NCI-H1694 treated with DMSO at 0.1 percent for 48 hours (cell line): ENCODE measurements around the gene MAP7.
A peak's percentile ranks its signal among the peaks of the same experiment; 100 is the strongest.

Source experiments
- DNase-seq: peaks from one replicate; lab custom pipeline; 2025; lab: John Stamatoyannopoulos, UW

Gene MAP7

DNA sequence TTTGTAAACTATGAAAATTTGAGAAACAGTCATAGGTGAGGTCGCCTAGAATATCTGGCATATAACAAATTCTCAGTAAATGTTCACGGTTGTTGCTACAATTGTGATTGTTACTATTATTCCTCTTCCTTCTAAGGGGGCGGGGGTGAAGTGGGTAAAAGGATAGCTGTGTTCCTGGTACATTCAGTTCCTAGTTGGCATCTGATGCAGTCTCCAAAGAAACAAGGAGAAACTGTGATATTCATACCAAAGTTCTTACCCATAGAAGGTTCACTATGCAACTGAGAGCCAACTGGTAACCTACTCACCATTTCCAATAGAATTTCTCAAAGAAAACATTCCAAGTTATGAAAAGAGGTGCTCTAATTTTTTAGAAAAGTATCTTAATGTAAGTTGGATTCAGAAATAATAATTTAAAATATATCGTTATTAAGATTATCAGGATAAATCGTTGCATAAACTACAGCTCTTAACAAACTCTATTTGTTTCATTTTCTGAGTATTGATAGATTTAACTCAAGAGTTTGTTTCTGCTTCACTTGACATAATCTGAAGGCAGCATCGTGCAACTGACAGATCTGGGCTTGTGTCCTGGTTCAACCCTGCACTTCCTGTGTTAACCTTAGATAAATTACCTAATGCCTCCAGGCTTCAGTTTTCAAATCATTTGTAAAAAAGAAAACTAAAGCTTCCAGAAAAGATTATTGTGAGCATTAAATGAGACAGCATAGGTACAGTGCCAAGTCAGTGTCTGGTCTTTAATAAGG, 13.3 kb upstream of the MAP7 start:
- DNase-seq, result no peak

DNA sequence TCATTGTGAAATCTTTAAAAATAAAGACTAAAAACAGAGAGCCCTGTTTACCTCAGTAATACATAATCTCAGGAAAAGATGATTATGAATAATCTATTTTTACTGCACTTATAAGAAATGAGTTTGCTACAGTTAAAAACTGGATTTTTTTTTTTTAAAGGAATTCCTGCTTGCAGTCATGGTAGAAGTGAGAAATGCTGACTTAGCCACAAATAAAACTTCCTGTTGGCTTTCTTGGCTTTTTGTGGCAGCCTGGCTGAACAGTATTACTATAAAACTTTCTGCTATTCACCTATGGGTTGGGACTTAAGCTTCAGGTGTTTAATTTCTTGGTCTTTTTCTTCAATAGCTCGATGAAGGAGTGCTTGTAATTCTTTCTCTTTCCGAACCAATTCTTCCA, 12.0 kb upstream of the MAP7 start:
- no peak for DNase-seq

DNA sequence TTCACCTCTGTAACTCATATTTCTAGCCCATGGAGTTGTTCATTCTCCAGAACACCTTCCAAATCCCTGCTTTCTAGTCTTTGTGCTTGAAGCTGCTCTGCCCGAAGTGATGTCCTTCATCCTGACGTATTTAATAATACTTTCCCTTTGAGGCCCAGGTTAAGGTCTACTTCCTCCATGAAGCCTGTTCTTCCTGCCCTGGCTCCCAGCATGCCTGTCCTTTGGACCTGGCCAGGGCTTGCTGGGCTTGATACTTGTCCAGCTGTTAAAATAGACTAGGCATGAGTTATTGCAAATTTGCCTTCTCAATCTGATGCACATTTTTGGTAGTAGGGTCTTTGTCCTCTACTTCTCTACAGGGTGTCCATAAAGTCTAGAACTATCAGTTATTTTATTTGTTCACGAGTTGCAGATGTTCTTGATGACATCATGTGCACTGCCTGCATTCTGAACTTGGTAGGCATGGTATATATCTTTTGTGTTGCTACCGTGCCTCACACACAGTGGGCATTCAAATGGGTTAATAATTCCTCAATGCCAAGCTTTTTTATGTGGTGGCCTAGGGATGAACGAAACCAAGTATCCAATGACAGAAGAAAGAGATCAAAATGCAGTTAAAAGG, 3.1 kb upstream of the MAP7 start:
- DNase-seq, result no peak

DNA sequence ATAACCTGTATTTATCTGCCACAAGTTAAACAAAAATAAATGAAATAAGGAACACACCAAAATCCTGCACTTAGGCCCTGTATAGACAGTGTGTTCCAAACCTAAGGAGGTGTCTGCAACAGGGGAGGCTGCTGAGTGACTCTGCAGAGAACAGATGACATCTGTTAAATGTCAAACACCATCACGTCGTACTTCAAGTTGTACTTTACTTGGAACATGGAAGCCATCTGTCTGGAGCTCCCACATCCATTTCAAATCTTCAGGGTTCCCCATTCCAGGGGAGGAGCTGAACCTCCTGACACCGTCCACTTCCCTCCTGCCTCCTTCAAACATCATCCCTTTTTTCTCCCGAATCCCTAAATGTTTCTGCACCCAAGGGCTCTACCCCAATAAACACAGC, 1.8 kb upstream of the MAP7 start:
- DNase-seq, result no peak

DNA sequence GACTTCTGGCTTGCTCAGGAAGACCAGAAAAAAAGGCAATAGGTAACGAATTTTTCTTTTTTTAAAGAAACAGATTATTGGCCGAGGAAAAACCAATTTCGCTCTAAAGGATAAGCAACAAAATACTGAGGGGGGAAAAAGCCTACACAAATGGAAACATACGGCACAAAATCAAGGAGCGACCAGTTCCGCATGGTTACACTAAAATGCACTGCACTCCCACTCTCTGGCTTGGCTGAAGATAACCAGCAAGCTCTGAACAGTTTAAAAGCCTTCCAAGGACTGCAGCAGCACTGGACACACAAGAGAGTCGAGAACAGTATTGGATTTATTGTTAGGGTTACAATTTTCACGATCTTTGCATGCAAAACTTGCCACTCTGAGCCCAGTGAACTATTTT, 881 bp upstream of the MAP7 start:
- no peak for DNase-seq

DNA sequence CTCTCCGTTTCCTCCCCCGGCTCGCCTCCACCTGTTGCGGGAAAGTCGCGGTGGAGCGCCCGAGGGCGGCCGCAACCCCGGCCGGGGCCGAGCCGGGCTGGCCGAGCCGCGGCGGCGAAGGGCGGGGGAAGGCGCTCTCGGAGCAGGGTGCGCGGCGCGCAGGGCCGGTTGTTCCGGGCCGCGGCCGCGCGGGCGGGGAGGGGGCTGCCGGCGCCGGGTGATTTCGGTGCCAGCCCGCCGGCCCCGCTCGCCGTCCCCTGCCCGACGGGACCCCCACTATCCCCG, 235 bp downstream of the MAP7 start:
- DNase-seq, result no peak

DNA sequence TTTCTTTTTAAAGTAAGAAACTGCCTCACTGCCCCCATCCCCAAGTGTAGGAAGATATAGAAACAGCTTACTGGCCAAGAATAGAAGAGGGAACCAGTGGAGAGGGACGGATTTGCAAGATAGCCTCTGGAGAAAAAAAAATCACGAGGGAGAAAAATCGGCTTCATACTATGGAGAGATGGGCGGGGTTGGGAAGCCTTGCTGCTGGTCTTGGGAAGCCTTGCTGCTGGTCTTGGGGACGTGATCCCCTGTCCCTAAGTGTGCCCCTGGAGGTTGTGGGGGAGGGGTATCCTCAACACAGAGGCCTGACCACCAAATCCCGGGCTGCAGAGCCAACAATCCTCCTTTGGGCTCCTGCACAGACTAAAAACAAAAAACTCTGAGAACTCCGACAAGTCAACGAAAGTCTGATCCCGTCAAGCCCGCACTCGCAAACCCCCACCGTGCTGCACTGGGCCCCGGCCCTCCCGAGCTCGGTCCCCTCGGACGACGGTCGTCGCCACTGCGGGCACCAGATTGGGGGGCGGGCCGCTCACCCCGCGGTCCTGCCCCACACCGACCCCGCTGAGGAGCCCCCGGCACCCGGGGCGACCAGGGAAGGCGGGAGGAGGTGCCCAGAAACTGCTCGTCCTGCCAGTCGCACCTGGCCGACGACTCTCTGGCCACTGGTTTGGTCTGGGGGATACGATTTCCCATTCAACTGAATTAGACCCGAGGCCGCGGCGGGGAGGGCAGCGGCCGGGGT, 750 bp downstream of the MAP7 start:
- DNase-seq, result no peak

DNA sequence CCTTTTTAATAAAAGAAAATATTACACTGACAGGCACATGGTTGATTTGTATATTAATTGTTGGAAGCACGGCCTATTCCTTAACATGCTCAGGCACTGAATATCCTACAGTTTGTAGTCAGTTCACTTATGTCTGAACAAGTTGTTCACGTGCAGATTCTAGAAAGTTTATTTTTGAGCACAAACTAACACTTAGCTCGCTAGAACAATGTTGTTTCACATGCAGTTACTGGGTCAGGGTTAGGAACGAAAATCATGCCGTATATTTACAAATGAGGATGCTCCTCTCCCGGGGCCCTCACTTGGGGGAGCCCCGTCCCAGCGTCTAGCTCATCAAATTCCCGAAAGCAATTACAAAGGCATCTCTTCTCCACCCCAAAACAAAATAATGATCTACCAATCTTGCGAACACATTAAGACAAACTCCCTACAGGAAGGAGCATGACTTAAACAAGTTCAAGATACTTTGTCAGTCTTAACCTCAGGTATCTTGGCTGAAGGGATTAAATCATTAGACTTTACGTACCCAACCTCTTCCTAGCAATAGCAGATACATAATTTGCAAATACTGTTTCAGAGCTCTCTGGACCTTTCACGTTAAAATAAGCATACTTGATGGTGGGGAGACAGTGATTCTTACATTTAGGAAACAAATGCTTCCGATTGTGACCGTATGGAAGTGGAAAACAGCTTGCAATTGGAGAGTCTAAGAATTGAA, 1.5 kb downstream of the MAP7 start:
- DNase-seq, result no peak

DNA sequence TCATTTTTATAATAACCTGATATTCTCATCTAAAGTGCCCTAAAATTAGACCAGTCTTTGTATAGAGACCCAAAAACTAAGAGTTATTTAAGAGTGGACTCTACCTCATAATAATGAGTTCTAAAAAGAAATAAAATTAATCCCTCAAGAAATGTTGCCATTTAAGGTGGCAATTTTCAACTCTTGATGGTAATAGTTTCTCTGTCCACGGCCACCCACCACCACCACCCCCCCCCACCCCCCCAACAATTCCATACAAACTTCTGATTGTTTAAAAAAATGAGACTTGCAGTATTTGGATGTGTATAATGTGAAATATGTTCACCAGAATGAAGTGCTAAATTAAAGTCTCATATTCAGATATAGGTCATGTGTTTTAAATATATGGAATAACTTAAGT, 2.4 kb downstream of the MAP7 start:
- no peak for DNase-seq

DNA sequence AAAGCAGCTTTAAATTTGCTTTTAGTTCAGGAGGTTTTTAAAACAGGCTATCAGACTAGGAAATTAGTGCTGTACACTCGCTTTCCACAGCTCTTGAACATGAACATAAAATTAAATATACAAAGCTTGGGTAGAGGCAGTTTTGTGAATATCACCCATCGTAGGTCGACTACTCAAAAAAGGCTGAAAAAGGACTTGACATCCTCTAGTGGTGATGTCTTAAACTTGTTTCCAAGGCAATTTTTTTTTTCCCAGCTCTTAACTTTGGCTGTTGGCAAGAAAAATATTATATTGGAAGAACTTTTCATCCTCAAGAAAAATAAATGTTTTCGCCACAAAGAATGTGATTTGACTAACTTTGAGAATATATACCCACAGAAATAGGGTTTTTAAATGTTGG, 2.9 kb downstream of the MAP7 start:
- DNase-seq, result peak; percentile 23

DNA sequence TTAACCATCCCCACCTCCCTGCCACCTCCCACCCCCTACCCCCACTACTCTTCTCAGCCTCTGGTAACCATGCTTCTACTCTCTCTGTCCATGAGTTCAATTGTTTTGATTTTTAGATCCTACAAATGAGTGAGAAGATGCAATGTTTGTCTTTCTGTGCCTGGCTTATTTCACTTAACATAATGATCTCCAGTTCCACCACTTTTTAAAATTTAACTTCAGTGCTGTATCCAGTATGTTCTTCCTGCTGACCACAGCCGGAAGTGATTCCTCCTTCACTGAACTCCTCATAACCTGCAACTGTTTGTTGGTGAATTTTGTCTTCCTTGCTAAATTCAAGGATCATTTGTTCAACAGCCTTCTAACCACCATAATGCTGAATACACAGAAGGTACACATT, 3.9 kb downstream of the MAP7 start:
- DNase-seq, result no peak

DNA sequence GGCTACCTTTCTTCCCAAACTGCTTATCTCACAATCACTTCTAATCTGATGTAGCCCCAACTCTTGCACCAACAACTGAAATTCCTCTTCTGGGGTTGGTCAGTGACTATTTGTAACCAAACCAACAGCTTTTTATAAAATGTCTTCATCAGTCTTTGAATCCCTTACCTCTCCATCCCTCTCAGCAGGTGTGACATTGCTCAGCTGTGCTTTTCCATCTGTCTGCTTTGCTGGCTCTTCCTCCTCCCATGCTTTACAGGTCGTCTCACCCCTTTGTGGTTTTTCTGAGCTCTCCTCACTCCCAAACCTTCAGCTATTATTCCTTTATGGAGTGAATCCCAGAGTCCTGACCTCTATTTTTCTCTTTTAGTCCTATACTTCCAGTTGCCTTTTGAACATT, 5.9 kb downstream of the MAP7 start:
- no peak for DNase-seq

DNA sequence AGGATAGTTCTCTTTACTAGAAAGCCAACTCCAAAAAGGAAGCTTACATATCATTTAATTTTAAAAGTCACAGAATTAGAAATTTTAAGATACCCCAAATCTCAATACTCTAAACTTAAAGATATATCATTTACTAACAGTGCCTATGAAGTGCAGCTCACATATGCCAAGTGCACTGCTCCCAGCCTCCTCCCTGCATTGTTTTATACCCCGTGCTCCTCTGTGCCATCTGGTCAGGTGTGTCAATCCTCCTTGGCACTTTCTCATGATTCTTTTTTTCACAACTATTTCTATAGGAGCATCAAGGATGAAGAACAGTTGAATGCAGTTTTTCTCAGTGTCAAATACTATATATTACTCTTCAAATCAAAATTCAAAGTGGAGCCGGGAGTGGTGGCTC, 8.8 kb downstream of the MAP7 start:
- no peak for DNase-seq

DNA sequence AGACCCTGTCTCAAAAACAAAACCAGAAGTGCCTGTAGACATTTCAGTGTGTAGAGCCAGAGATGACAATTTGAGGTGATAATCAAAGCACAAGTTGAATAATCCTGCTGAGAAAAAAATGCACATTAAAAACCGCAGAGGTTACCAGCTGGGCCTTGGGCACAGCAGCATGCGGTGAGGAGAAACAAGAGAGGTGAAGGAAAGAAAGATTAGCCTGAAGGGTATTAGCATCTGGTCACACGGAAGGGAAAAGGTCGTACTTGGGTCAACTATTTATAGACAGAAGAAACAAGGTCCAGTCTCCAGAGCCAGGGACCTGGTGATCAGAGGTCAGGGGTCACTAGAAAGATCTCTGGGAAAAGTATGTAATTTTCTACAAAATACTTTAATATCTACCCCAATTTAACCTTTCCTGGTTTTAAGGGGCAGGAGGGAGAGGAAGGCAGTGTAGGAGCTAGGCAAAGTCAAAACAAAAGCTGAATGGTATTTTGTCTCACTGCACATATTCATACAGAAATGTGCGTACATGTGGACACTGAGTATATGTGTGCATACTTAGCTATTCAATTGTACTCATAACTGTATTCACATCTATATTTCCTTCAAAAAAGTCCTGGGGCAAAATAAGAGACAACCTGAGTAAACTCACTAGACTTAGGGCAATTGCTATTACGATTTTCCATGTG, 10.1 kb downstream of the MAP7 start:
- no peak for DNase-seq

DNA sequence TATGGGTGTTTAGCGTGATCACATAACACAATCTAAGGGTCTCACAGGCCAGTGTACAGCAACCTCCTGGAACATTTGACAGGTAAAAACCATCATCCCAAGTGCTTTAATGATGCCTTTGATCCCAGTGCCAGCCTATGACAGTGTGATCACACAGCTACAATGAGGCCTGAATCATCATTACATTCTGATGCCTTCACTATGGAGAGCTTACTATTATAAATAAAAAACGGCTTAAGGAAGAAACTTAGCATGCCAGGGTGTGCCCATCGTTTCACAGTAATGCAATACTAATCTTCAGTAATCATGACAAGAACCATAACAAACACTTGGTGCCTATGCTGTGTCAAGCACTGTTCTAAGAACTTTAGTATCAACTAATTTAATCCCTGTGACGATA, 11.4 kb downstream of the MAP7 start:
- DNase-seq, result no peak

DNA sequence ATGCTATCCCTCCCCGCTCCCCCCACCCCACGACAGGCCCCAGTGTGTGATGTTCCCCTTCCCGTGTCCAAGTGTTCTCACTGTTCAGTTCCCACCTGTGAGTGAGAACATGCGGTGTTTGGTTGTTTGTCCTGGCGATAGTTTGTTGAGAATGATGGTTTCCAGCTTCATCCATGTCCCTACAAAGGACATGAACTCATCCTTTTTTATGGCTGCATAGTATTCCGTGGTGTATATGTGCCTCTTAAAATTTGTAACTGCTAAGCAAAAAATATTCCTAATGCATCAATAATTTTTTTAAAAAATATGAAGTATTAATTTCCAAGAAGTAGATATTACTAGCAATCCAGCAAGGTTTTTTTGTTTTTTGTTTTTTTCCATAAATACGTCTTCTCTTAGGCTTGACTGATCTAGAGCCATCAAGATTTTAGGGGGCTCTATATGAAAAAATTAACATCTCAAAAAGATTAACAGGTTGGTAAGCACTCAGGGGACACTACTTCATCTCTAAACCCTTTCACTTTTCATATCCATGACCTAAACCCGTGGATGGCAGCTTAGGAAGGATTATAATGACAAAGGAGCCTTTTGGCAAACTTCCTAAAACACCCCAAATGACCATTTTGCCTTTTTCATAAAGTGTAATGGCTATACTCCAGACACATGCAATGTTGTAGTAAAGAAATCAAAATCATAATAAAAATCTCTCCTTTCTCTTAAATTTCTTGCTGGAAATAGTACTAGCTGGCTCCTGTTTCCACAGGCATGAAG, 14.2 kb downstream of the MAP7 start:
- no peak for DNase-seq

DNA sequence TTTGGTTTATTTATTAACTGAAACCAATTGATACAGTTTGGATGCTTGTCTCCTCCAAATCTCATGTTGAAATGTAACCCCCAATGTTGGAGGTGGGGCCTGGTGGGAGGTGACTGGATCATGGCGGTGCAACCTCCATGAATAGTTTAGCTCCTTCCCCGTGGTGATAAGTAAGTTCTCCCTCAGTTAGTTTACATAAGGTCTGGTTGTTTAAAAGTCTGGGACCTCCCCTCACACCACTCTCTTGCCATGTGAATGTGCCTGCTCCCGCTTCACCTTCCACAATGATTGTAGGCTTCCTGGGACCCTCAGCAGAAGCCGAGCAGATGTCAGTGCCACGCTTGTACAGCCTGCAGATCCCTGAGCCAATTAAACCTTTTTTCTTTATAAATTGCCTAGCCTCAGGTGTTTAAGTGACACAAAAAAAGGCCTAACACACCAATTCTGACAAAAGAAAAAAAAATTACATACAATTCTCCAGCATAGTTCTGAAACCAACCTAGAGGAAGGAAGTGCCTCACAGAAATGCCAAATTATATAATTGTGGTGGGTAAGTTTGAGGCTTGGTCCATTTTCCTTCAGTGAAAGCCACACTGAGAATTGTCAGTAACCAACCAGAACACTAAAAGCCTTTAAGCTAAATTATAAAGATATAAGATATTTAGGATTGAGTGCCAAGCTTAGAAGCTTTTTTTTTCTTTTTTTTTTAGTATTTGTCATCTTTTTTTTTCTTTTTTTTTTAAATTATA, 15.0 kb downstream of the MAP7 start:
- DNase-seq, result no peak

DNA sequence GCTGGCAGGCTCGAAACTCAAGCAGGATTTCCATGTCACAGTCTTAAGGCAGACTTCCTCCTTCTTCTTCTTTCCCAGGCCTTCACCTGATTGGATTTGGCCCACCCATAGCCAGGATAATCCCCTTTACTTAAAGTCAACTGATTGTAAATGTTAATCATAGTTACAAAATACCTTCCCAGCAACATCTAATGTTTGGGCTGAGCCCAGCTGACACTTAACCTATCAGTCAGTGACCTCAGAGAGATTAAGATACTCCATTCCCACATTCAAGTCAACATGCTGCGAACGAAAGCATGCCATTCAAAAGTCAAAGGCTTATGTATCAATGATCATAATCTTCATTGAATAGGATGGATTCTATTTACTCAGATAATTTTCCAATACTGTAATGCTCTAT, 16.0 kb downstream of the MAP7 start:
- DNase-seq, result no peak

DNA sequence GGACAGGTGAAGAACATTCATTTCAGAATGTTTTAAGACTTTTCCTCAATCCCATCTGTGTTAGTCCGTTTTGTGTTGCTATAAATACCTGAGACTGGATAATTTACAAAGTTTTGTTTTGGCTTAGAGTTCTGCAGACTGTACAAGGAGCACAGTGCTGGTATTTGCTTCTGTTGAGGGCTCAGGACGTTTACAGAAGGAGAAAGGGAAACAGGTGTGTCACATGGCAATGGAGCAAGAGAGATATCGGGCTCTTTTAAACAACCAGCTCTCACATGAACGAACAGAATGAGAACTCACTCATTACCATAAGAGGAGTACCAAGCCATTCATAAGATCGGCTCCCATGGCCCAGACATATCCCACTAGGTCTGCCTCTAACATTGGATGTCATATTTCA, 16.7 kb downstream of the MAP7 start:
- no peak for DNase-seq

DNA sequence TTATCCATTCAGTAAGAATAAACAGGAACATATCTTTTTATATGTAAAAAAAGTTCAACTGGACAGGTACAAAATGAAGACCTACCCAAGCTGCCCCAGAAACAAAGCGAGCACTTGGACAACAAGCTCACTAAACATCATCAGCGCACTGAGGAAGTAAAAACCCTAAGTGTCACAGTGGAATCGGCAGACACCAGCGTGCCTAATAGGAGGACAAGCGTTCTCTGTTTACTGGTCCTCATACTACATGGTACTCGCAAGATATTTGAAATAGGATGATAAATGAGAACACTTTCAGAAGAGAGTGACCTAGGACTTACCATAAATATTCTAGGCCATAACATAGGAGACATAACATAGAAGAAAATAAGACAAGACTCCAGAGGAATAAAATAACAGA, 18.2 kb downstream of the MAP7 start:
- DNase-seq, result no peak

DNA sequence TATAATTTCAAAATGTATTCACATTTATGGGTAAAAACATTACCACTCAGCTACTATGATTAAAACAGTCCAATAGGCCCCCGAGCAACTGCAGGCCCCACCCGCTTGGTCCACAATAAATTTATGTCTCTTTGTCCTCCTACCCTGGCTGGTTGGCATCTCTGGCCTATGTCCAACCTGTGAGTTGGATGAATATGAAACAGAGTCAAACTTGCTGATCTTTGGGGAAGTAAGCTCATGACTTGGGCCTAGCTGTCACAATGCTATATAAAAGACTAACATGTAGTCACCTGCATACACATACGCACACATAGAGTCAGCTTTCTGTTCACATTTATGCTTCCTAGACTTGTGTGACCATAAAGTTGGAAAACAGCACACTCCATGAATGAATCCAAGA, 20.5 kb downstream of the MAP7 start:
- no peak for DNase-seq
